B cell (primary cell): ENCODE measurements around the gene RASSF3.

Source experiments
- CTCF ChIP-seq: fragments of 200-600 bp; IDR thresholded peaks from one replicate; pipeline ENCODE4 v1.8.0; 2022; ENCODE audit warnings: antibody characterized with exemption, mild to moderate bottlenecking
- EZH2 ChIP-seq: IDR thresholded peaks from 2 replicates; pipeline ENCODE4 v1.6.1; 2012; ENCODE audit warnings: borderline replicate concordance, low read depth, mild to moderate bottlenecking, moderate library complexity, low read length; ENCODE audit not compliant: insufficient read depth, poor library complexity, severe bottlenecking

- TF ChIP-seq CTCF: no peak
- TF ChIP-seq EZH2: no peak
These were observed 5.9 kb downstream of the RASSF3 start for GRCh38 chr12:64616201-64616600.
